H1 (cell line): Measurements from ENCODE around the gene DIPK1C. TPM values are rescaled to one million over a fixed set of nuclear protein-coding genes. Genes with fewer than 3 reads are reported as not detected.

Experiments used
- CTCF ChIA-PET: fragments of 300-600 bp; sonication (Branson Sonifier 250); formaldehyde crosslinking; loops from one replicate; lab custom pipeline; 2021; ENCODE audit not compliant: partially characterized antibody; lab: Charles Lee
- POLR2A ChIA-PET: fragments of 300-600 bp; sonication (Branson Sonifier 250); formaldehyde crosslinking; loops from one replicate; lab custom pipeline; 2021; ENCODE audit warnings: inconsistent platforms; ENCODE audit not compliant: partially characterized antibody; lab: Charles Lee
- DNase-seq, 2 experiments: peaks; one replicate each; pipeline versions ENCODE4 v3.0.0 to v3.0.0-alpha.2; 2010 to 2022; ENCODE audit warnings: low spot score in 2 of 2, low read depth in 1 of 2, mixed read lengths in 1 of 2
- FAIRE-seq: peaks from 2 replicates; lab custom pipeline; 2011; peaks lifted over from hg19 to GRCh38; lab: Jason Lieb, UNC
- H2AFZ ChIP-seq: 2 replicates; pipeline ENCODE4 v1.8.1; 2012; ENCODE audit warnings: low read length, inconsistent platforms
- H2AK5ac ChIP-seq: 2 replicates; pipeline ENCODE4 v1.6.1; 2013; ENCODE audit warnings: low read depth, low read length
- H2BK120ac ChIP-seq: replicated peaks from 2 replicates; pipeline ENCODE3; 2013; ENCODE audit warnings: low read depth, low read length, inconsistent platforms
- H2BK12ac ChIP-seq: 2 replicates; pipeline ENCODE4 v1.6.1; 2013; ENCODE audit warnings: low read depth, low read length
- H2BK15ac ChIP-seq: 2 replicates; pipeline ENCODE4 v1.6.1; 2013; ENCODE audit warnings: low read length
- H2BK20ac ChIP-seq: 2 replicates; pipeline ENCODE4 v1.6.1; 2013; ENCODE audit warnings: low read length
- H2BK5ac ChIP-seq: 2 replicates; pipeline ENCODE4 v1.6.1; 2013; ENCODE audit warnings: low read depth, low read length
- H3K14ac ChIP-seq: 2 replicates; pipeline ENCODE4 v1.6.1; 2013; ENCODE audit warnings: inconsistent platforms; ENCODE audit not compliant: insufficient read length
- H3K18ac ChIP-seq: 2 replicates; pipeline ENCODE4 v1.6.1; 2013; ENCODE audit warnings: low read length; ENCODE audit errors: extremely low read depth
- H3K23ac ChIP-seq: 2 replicates; pipeline ENCODE4 v1.6.1; 2013; ENCODE audit warnings: inconsistent platforms; ENCODE audit not compliant: insufficient read length
- H3K23me2 ChIP-seq: 2 replicates; pipeline ENCODE4 v1.6.1; 2013; ENCODE audit warnings: low read depth, low read length
- H3K27ac ChIP-seq: 2 replicates; pipeline ENCODE4 v1.6.1; 2011; ENCODE audit warnings: low read depth, low read length, inconsistent platforms
- H3K27me3 ChIP-seq, 4 experiments: replicated peaks in 1 of 4; 1 replicate in 1 of 4; 2 replicates in 3 of 4; pipeline versions ENCODE4 v1.6.1 to v1.8.1; 2011 to 2013; ENCODE audit warnings: low read length in 3 of 4, mild to moderate bottlenecking in 3 of 4, inconsistent platforms in 2 of 4, mixed read lengths in 2 of 4, moderate library complexity in 1 of 4; ENCODE audit not compliant: control insufficient read depth in 3 of 4, insufficient read depth in 3 of 4; ENCODE audit errors: extremely low read depth in 1 of 4
- H3K36me3 ChIP-seq, 4 experiments: 2 replicates each; pipeline versions ENCODE4 v1.6.1 to v1.8.1; 2011 to 2013; ENCODE audit warnings: mild to moderate bottlenecking in 4 of 4, low read length in 3 of 4, moderate library complexity in 2 of 4, control low read depth in 1 of 4, inconsistent platforms in 1 of 4; ENCODE audit not compliant: insufficient read depth in 4 of 4, control insufficient read depth in 2 of 4
- H3K4ac ChIP-seq: replicated peaks from 2 replicates; pipeline ENCODE3; 2013; ENCODE audit warnings: low read length, low read depth, mixed read lengths, inconsistent platforms; ENCODE audit not compliant: insufficient read length
- H3K4me1 ChIP-seq, 4 experiments: replicated peaks in 1 of 4; 1 replicate in 1 of 4; 2 replicates in 3 of 4; pipeline versions ENCODE4 v1.6.1 to v1.8.1; 2011 to 2013; ENCODE audit warnings: low read length in 3 of 4, inconsistent platforms in 2 of 4, mixed read lengths in 1 of 4; ENCODE audit not compliant: insufficient read depth in 4 of 4, control insufficient read depth in 3 of 4
- H3K4me2 ChIP-seq, 2 experiments: 2 replicates each; pipeline versions ENCODE4 v1.6.1 to v1.8.1; 2011 to 2013; ENCODE audit warnings: low read depth in 2 of 2, low read length in 2 of 2, control low read depth in 1 of 2, inconsistent platforms in 1 of 2, mild to moderate bottlenecking in 1 of 2; ENCODE audit not compliant: insufficient read depth in 1 of 2
- H3K4me3 ChIP-seq, 4 experiments: fragments of 200-600, 300-600 bp in 1 of 4; sonication (generic), shearing (Covaris generic), sonication (Bioruptor Twin) in 1 of 4; 2 replicates each; pipeline versions ENCODE4 v1.5.1 to v1.8.1; 2011 to 2016; ENCODE audit warnings: low read length in 4 of 4, low read depth in 3 of 4, control low read depth in 2 of 4, inconsistent platforms in 2 of 4, mild to moderate bottlenecking in 2 of 4, mixed read lengths in 1 of 4, moderate library complexity in 1 of 4; ENCODE audit not compliant: insufficient read depth in 2 of 4; ENCODE audit errors: extremely low read depth in 1 of 4
- H3K56ac ChIP-seq: replicated peaks from 2 replicates; pipeline ENCODE3; 2013; ENCODE audit warnings: low read depth, mild to moderate bottlenecking, mixed read lengths, low read length, inconsistent platforms; ENCODE audit not compliant: insufficient read length
- H3K79me1 ChIP-seq: 2 replicates; pipeline ENCODE4 v1.6.1; 2013; ENCODE audit warnings: low read depth, low read length, control low read depth
- H3K79me2 ChIP-seq, 2 experiments: 2 replicates each; pipeline versions ENCODE4 v1.6.1 to v1.8.1; 2012 to 2013; ENCODE audit warnings: low read length in 2 of 2, mild to moderate bottlenecking in 2 of 2, inconsistent platforms in 1 of 2; ENCODE audit not compliant: insufficient read depth in 2 of 2, control insufficient read depth in 1 of 2
- H3K9ac ChIP-seq, 4 experiments: replicated peaks in 1 of 4; 1 replicate in 1 of 4; 2 replicates in 3 of 4; pipeline versions ENCODE4 v1.6.1 to v1.8.1; 2011 to 2013; ENCODE audit warnings: low read depth in 3 of 4, low read length in 3 of 4, control low read depth in 2 of 4, mild to moderate bottlenecking in 2 of 4, moderate library complexity in 2 of 4, inconsistent platforms in 1 of 4; ENCODE audit errors: extremely low read depth in 1 of 4
- H3K9me3 ChIP-seq, 2 experiments: 2 replicates each; pipeline versions ENCODE4 v1.6.1 to v1.8.1; 2012 to 2013; ENCODE audit warnings: mild to moderate bottlenecking in 2 of 2, moderate library complexity in 2 of 2, control low read depth in 1 of 2, inconsistent platforms in 1 of 2, low read depth in 1 of 2, low read length in 1 of 2, mixed read lengths in 1 of 2; ENCODE audit not compliant: insufficient read depth in 2 of 2
- H4K20me1 ChIP-seq, 2 experiments: replicated peaks in 1 of 2; 2 replicates each; pipeline versions ENCODE3 to v1.8.1; 2011 to 2013; ENCODE audit warnings: inconsistent platforms in 2 of 2, low read length in 2 of 2, mild to moderate bottlenecking in 1 of 2; ENCODE audit not compliant: insufficient read depth in 2 of 2, control insufficient read depth in 1 of 2
- H4K5ac ChIP-seq: 2 replicates; pipeline ENCODE4 v1.6.1; 2013; ENCODE audit warnings: low read length, low read depth, mixed read lengths, inconsistent platforms; ENCODE audit not compliant: insufficient read length
- H4K8ac ChIP-seq: 2 replicates; pipeline ENCODE4 v1.8.0; 2013; ENCODE audit warnings: mild to moderate bottlenecking, moderate library complexity, low read length, inconsistent platforms; ENCODE audit not compliant: insufficient read depth; ENCODE audit errors: extremely low read depth
- H4K91ac ChIP-seq: replicated peaks from 2 replicates; pipeline ENCODE3; 2013; ENCODE audit warnings: low read length, mixed read lengths, inconsistent platforms; ENCODE audit not compliant: insufficient read length
- CHD2 ChIP-seq: IDR thresholded peaks from 2 replicates; pipeline ENCODE4 v1.6.1; 2012; ENCODE audit warnings: low read length, improper control_type of control experiment
- KDM5A ChIP-seq: fragments of 200-600 bp; IDR thresholded peaks from 2 replicates; pipeline ENCODE4 v1.7.1; 2012; ENCODE audit warnings: mild to moderate bottlenecking, low read length, inconsistent platforms, mixed read lengths
- NRF1 ChIP-seq: IDR thresholded peaks from 2 replicates; pipeline ENCODE4 v1.6.1; 2011; ENCODE audit warnings: mild to moderate bottlenecking, low read depth, low read length, improper control_type of control experiment
- RAD21 ChIP-seq, 2 experiments: IDR thresholded peaks in 1 of 2; conservative IDR thresholded peaks in 1 of 2; 2 replicates each; pipeline ENCODE4 v1.6.1; 2011; ENCODE audit warnings: low read depth in 2 of 2, low read length in 2 of 2, improper control_type of control experiment in 1 of 2, inconsistent platforms in 1 of 2, mild to moderate bottlenecking in 1 of 2, moderate library complexity in 1 of 2
- TAF7 ChIP-seq: optimal IDR thresholded peaks from 2 replicates; pipeline ENCODE3; 2011; ENCODE audit warnings: low read depth, mild to moderate bottlenecking, inconsistent platforms, low read length, moderate library complexity, borderline replicate concordance
- TBP ChIP-seq: IDR thresholded peaks from 2 replicates; pipeline ENCODE4 v1.6.1; 2011; ENCODE audit warnings: low read depth, low read length, improper control_type of control experiment
- TEAD4 ChIP-seq: IDR thresholded peaks from 2 replicates; pipeline ENCODE4 v1.6.1; 2012; ENCODE audit warnings: low read depth, low read length, inconsistent platforms, mixed read lengths
- WGBS, 2 experiments: shearing (Covaris generic) in 1 of 2; methylation state at CpG; one replicate each; pipeline versions ENCODE4 v1.1.6 to v1.1.7; 2013 to 2015; ENCODE audit warnings: low lambda C conversion rate in 2 of 2, mixed read lengths in 2 of 2, inconsistent platforms in 1 of 2, low coverage in 1 of 2, missing lambda C conversion rate in 1 of 2; ENCODE audit not compliant: insufficient replicate concordance in 2 of 2, insufficient coverage in 1 of 2, insufficient read length in 1 of 2; ENCODE audit errors: extremely low coverage in 1 of 2, missing lambda C conversion rate in 1 of 2; 5-methylcytosine and 5-hydroxymethylcytosine counted together
- polyA plus RNA-seq, 7 experiments: library from polyadenylated mRNA; depleted of rRNA in 3 of 7; stranded (reverse) in 5 of 7; unstranded in 2 of 7; fragments of >200 nt in 5 of 7; fragments of 200-250 nt in 2 of 7; gene quantifications; 1 replicate in 5 of 7; 2 replicates in 1 of 7; 4 replicates in 1 of 7; pipeline versions ENCODE4 v1.2.1 to v1.2.3, GENCODE V29; 2011 to 2013; ENCODE audit warnings: missing spikeins in 2 of 7, mixed read lengths in 2 of 7
- total RNA-seq: library from RNA; stranded (reverse); fragmentation: NEBNext Ultra II Directional; extraction: Animal tissue kit (Norgen Biotek cat#: 25700); gene quantifications from 2 replicates; pipeline ENCODE4 v1.2.1, GENCODE V29; 2021
- TF ChIP-seq, protein P1 (sequence below), 3 experiments: IDR thresholded peaks; 1 replicate in 2 of 3; 2 replicates in 1 of 3; pipeline versions ENCODE4 v1.5.1 to v1.6.1; 2011; ENCODE audit warnings: low read length in 3 of 3, mild to moderate bottlenecking in 3 of 3, inconsistent platforms in 2 of 3, low read depth in 1 of 3, moderate library complexity in 1 of 3; ENCODE audit not compliant: insufficient read depth in 1 of 3; ENCODE audit errors: control extremely low read depth in 1 of 3

DIPK1C gene
- total and polyA plus RNA-seq, 2 of the 8 experiments (the other 6 are each of a cell fraction or from before 2014, with no cell fraction given), result 0.08 TPM; not detected in 1

DNA sequence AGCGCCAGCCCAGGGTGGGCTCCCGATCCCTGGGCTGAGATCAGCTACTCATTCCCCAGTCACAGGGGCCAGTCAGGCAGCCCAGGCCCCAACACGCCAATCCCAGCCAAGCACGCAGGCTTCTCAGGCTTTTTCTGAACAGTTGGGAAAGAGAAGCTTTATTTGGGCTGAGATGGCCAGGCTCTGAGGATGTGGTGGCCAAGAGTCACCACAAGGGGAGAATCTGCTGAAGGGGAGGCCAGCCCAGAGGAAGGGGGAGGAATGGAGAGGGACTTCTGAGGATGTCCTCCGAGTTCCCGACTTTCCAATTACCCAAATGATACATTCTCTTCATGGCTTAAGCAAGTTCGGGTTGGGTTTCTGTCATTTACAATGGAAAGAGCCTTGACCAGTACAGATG lies 2.8 kb upstream of the DIPK1C start:
- H2BK120ac ChIP-seq, result no peak overlapping the region
- H3K79me2 ChIP-seq, result no peaks in the 10 kb centered on the region
- peak; percentile 77 for FAIRE-seq
- no peak overlapping the region for H2BK15ac ChIP-seq
- H3K4me1 ChIP-seq, result peaks cover 0 to 7% (median 0%) of the 10 kb centered on the region in 4 experiments; a peak in 3 of 7 replicates
- peaks cover 7% of the 10 kb centered on the region; the same call in 1 of the 2 replicates for H3K23me2 ChIP-seq
- H3K79me1 ChIP-seq, result no peaks in the 10 kb centered on the region
- no peak overlapping the region for H2BK12ac ChIP-seq
- 53% methylated on average over 7 of the region's 7 CpGs; no CpG with 5 or more reads in 1 of the 2 experiments for WGBS, 2 experiments
- H3K18ac ChIP-seq, result no peak overlapping the region
- no peaks in the 10 kb centered on the region for H4K20me1 ChIP-seq
- no peak overlapping the region for H2AK5ac ChIP-seq
- peak in 1 of 2 experiments; percentile 56 for DNase-seq
- H3K27ac ChIP-seq, result no peak overlapping the region
- CTCF ChIA-PET, result interaction anchor here (0.6 to 2.6 kb wide), 25 partner anchors 10 to 274 kb away, joined by 3 to 16 read pairs (median 3); no protein-coding TSS in a partner anchor
- H2BK5ac ChIP-seq, result no peak overlapping the region
- H3K9ac ChIP-seq, result no peak overlapping the region
- no peak overlapping the region for H3K4ac ChIP-seq
- H3K4me3 ChIP-seq, result no peak overlapping the region
- H4K5ac ChIP-seq, result no peak overlapping the region
- H3K27me3 ChIP-seq, result peaks cover 22 to 41% (median 32%) of the 10 kb centered on the region in 4 experiments
- H3K4me2 ChIP-seq, result no peak overlapping the region
- no peak overlapping the region for H3K14ac ChIP-seq
- no peak overlapping the region for H3K56ac ChIP-seq
- no peaks in the 10 kb centered on the region; a peak in 1 of 8 replicates for H3K36me3 ChIP-seq
- no peak overlapping the region for H2AFZ ChIP-seq
- POLR2A ChIA-PET, result interaction anchor here (1.0 kb wide), 1 partner anchor 36 kb away, joined by 6 read pairs; the partner anchor contains the start of gene CNDP2
- no peak overlapping the region for H4K8ac ChIP-seq
- no peak overlapping the region for H4K91ac ChIP-seq
- no peak overlapping the region for H3K23ac ChIP-seq
- no peak overlapping the region for H2BK20ac ChIP-seq
- no peak for TF ChIP-seq KDM5A
- no peak for TF ChIP-seq TAF7
- TF ChIP-seq CHD2, result no peak
- TF ChIP-seq, protein P1, sequence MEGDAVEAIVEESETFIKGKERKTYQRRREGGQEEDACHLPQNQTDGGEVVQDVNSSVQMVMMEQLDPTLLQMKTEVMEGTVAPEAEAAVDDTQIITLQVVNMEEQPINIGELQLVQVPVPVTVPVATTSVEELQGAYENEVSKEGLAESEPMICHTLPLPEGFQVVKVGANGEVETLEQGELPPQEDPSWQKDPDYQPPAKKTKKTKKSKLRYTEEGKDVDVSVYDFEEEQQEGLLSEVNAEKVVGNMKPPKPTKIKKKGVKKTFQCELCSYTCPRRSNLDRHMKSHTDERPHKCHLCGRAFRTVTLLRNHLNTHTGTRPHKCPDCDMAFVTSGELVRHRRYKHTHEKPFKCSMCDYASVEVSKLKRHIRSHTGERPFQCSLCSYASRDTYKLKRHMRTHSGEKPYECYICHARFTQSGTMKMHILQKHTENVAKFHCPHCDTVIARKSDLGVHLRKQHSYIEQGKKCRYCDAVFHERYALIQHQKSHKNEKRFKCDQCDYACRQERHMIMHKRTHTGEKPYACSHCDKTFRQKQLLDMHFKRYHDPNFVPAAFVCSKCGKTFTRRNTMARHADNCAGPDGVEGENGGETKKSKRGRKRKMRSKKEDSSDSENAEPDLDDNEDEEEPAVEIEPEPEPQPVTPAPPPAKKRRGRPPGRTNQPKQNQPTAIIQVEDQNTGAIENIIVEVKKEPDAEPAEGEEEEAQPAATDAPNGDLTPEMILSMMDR (IDR thresholded peaks at IDR 0.05; ENCODE audit: control extremely low read depth in 1 of 3, insufficient read depth in 1 of 3, low read depth in 1 of 3, low read length in 3 of 3), result peak; percentile 58 to 72 (median 61)
- TF ChIP-seq TBP, result peak; percentile 53; the same call in 1 of the 2 replicates
- peak; percentile 31 to 54; a peak in 3 of 4 replicates for TF ChIP-seq RAD21 (IDR thresholded peaks at IDR 0.05 in 1 of 2, conservative IDR thresholded peaks at IDR 0.05 in 1 of 2; ENCODE audit: low read depth in 2 of 2, low read length in 2 of 2)
- no peak for TF ChIP-seq TEAD4
- TF ChIP-seq NRF1, result no peak
- H3K9me3 ChIP-seq, result no peaks in the 10 kb centered on the region; a peak in 1 of 4 replicates
